H9 (cell line): ENCODE measurements around the gene COPRS. TPM values are rescaled to one million over a fixed set of nuclear protein-coding genes. Genes with fewer than 3 reads are reported as not detected.

ENCODE experiments used
- DNase-seq: peaks from one replicate; pipeline ENCODE4 v3.0.0-alpha.2; 2017
- H2AFZ ChIP-seq: one replicate; pipeline ENCODE4 v1.6.1; 2013; ENCODE audit warnings: mild to moderate bottlenecking, low read length, control low read depth, moderate library complexity
- H2AK5ac ChIP-seq: 2 replicates; pipeline ENCODE4 v1.6.1; 2013; ENCODE audit warnings: low read length, control low read depth, mixed read lengths; ENCODE audit not compliant: insufficient read length
- H2BK120ac ChIP-seq: one replicate; pipeline ENCODE4 v1.6.1; 2013; ENCODE audit warnings: low read depth, mild to moderate bottlenecking, low read length, control low read depth, inconsistent platforms; ENCODE audit not compliant: poor library complexity, severe bottlenecking
- H2BK12ac ChIP-seq: 2 replicates; pipeline ENCODE4 v1.6.1; 2013; ENCODE audit warnings: low read length, control low read depth, mixed read lengths, low read depth; ENCODE audit not compliant: insufficient read length
- H2BK15ac ChIP-seq: 2 replicates; pipeline ENCODE4 v1.6.1; 2013; ENCODE audit warnings: low read depth, low read length, control low read depth
- H2BK20ac ChIP-seq: one replicate; pipeline ENCODE4 v1.6.1; 2013; ENCODE audit warnings: low read depth, mild to moderate bottlenecking, low read length, control low read depth, inconsistent platforms; ENCODE audit not compliant: poor library complexity, severe bottlenecking
- H2BK5ac ChIP-seq: 2 replicates; pipeline ENCODE4 v1.6.1; 2013; ENCODE audit warnings: low read length, control low read depth, mixed read lengths; ENCODE audit not compliant: insufficient read length
- H3K14ac ChIP-seq: 2 replicates; pipeline ENCODE4 v1.6.1; 2013; ENCODE audit warnings: low read length, control low read depth; ENCODE audit not compliant: insufficient read depth
- H3K18ac ChIP-seq: 2 replicates; pipeline ENCODE4 v1.6.1; 2013; ENCODE audit warnings: low read depth, mild to moderate bottlenecking, mixed read lengths, low read length, control low read depth; ENCODE audit not compliant: insufficient read length
- H3K23ac ChIP-seq: 2 replicates; pipeline ENCODE4 v1.6.1; 2013; ENCODE audit warnings: low read length, control low read depth, mixed read lengths, low read depth; ENCODE audit not compliant: insufficient read length
- H3K23me2 ChIP-seq: 2 replicates; pipeline ENCODE4 v1.6.1; 2013; ENCODE audit warnings: low read depth, mild to moderate bottlenecking, mixed read lengths, low read length, control low read depth; ENCODE audit not compliant: insufficient read length, poor library complexity, severe bottlenecking
- H3K27ac ChIP-seq: 2 replicates; pipeline ENCODE4 v1.5.1; 2013; ENCODE audit warnings: low read length, control low read depth, mixed read lengths, low read depth; ENCODE audit not compliant: insufficient read length
- H3K27me3 ChIP-seq: 2 replicates; pipeline ENCODE4 v1.6.1; 2013; ENCODE audit warnings: low read length, control low read depth, inconsistent platforms; ENCODE audit not compliant: insufficient read depth
- H3K4ac ChIP-seq: 2 replicates; pipeline ENCODE4 v1.6.1; 2013; ENCODE audit warnings: low read depth, mild to moderate bottlenecking, control low read depth, inconsistent platforms, low read length, moderate library complexity
- H3K4me1 ChIP-seq: 2 replicates; pipeline ENCODE4 v1.6.1; 2013; ENCODE audit warnings: low read length, control low read depth, inconsistent platforms; ENCODE audit not compliant: insufficient read depth
- H3K4me2 ChIP-seq: 2 replicates; pipeline ENCODE4 v1.6.1; 2013; ENCODE audit warnings: low read length, control low read depth, mixed read lengths; ENCODE audit not compliant: insufficient read length, insufficient read depth
- H3K56ac ChIP-seq: 2 replicates; pipeline ENCODE4 v1.6.1; 2013; ENCODE audit warnings: low read depth, mild to moderate bottlenecking, mixed read lengths, low read length, control low read depth; ENCODE audit not compliant: insufficient read length
- H3K79me1 ChIP-seq: 2 replicates; pipeline ENCODE4 v1.6.1; 2013; ENCODE audit warnings: low read depth, mild to moderate bottlenecking, moderate library complexity, low read length, control low read depth, inconsistent platforms; ENCODE audit not compliant: insufficient read depth, poor library complexity, severe bottlenecking
- H3K79me2 ChIP-seq: 2 replicates; pipeline ENCODE4 v1.6.1; 2013; ENCODE audit warnings: low read length, control low read depth, inconsistent platforms; ENCODE audit not compliant: insufficient read depth
- H3K9ac ChIP-seq: 2 replicates; pipeline ENCODE4 v1.6.1; 2013; ENCODE audit warnings: low read length, control low read depth, mixed read lengths; ENCODE audit not compliant: insufficient read length; ENCODE audit errors: extremely low read depth
- H3K9me3 ChIP-seq: one replicate; pipeline ENCODE4 v1.6.1; 2013; ENCODE audit warnings: low read depth, low read length, inconsistent platforms; ENCODE audit not compliant: control insufficient read depth
- H3T11ph ChIP-seq: one replicate; pipeline ENCODE4 v1.6.1; 2013; ENCODE audit warnings: mild to moderate bottlenecking, low read length, control low read depth, inconsistent platforms
- H4K20me1 ChIP-seq: one replicate; pipeline ENCODE4 v1.6.1; 2013; ENCODE audit not compliant: control insufficient read depth, insufficient read length, insufficient read depth
- H4K5ac ChIP-seq: 2 replicates; pipeline ENCODE4 v1.6.1; 2013; ENCODE audit warnings: low read depth, mild to moderate bottlenecking, mixed read lengths, low read length, control low read depth; ENCODE audit not compliant: insufficient read length
- H4K8ac ChIP-seq: replicated peaks from 2 replicates; pipeline ENCODE4 v1.6.1; 2013; ENCODE audit warnings: low read length, control low read depth, mixed read lengths, low read depth; ENCODE audit not compliant: insufficient read length
- H4K91ac ChIP-seq: 2 replicates; pipeline ENCODE4 v1.6.1; 2013; ENCODE audit warnings: low read depth, mild to moderate bottlenecking, moderate library complexity, mixed read lengths, low read length, control low read depth; ENCODE audit not compliant: insufficient read length
- H3K27ac Mint-ChIP-seq, 3 experiments: 2 replicates in 2 of 3; 3 replicates in 1 of 3; pipeline ENCODE4 v1.8.0; 2020 to 2021; ENCODE audit warnings: mixed read lengths in 3 of 3, mild to moderate bottlenecking in 1 of 3, moderate library complexity in 1 of 3
- H3K27me3 Mint-ChIP-seq: 2 replicates; pipeline ENCODE4 v1.8.0; 2021; ENCODE audit warnings: low read depth, mild to moderate bottlenecking, moderate library complexity, mixed read lengths
- H3K36me3 Mint-ChIP-seq, 3 experiments: 2 replicates in 2 of 3; 3 replicates in 1 of 3; pipeline ENCODE4 v1.8.0; 2020 to 2021; ENCODE audit warnings: low read depth in 3 of 3, mixed read lengths in 3 of 3; ENCODE audit not compliant: insufficient read depth in 1 of 3
- H3K4me1 Mint-ChIP-seq, 2 experiments: 2 replicates each; pipeline ENCODE4 v1.8.0; 2020; ENCODE audit warnings: mixed read lengths in 2 of 2
- H3K4me3 Mint-ChIP-seq, 2 experiments: 2 replicates in 1 of 2; 3 replicates in 1 of 2; pipeline ENCODE4 v1.8.0; 2020 to 2021; ENCODE audit warnings: mild to moderate bottlenecking in 2 of 2, mixed read lengths in 2 of 2, moderate library complexity in 1 of 2
- H3K9me3 Mint-ChIP-seq, 2 experiments: 2 replicates in 1 of 2; 3 replicates in 1 of 2; pipeline ENCODE4 v1.8.0; 2020; ENCODE audit warnings: mild to moderate bottlenecking in 2 of 2, mixed read lengths in 2 of 2, moderate library complexity in 1 of 2
- CTCF ChIP-seq: fragments of 200-600 bp; sonication (generic); conservative IDR thresholded peaks from 3 replicates; pipeline ENCODE4 v1.8.0; 2021; ENCODE audit warnings: antibody characterized with exemption, mild to moderate bottlenecking
- WGBS: extraction: QIAGEN DNeasy Blood & Tissue Kit; methylation state at CpG from one replicate; pipeline ENCODE4 v1.1.7; 2013; ENCODE audit warnings: missing lambda C conversion rate, low lambda C conversion rate, mixed read lengths; ENCODE audit not compliant: insufficient read length; ENCODE audit errors: extremely low coverage; 5-methylcytosine and 5-hydroxymethylcytosine counted together
- total RNA-seq: library from RNA; stranded (reverse); gene quantifications from 2 replicates; pipeline ENCODE4 v1.2.1, GENCODE V29; 2021

COPRS gene
- total RNA-seq, 1 experiment from 2014 or later = 43.8 TPM

GRCh38 chr17:31859487-31860008, 504 bp upstream of the COPRS start:
- no peak overlapping the region for H3K14ac ChIP-seq
- H3K4me2 ChIP-seq = peak overlapping the region; percentile 44
- no peak for TF ChIP-seq CTCF
- no peak overlapping the region for H2BK120ac ChIP-seq
- peak overlapping the region; percentile 65 for H3K9ac ChIP-seq
- no CpG with 5 or more reads among the region's 16 CpGs for WGBS
- no peak overlapping the region for H2BK15ac ChIP-seq
- H4K8ac ChIP-seq = no peak overlapping the region
- H4K91ac ChIP-seq = no peak overlapping the region
- peak; percentile 34 for DNase-seq
- H2BK5ac ChIP-seq = no peak overlapping the region
- no peak overlapping the region for H3T11ph ChIP-seq
- H3K27me3 Mint-ChIP-seq = no peaks in the 10 kb centered on the region; the same call in 1 of the 2 replicates
- H2AK5ac ChIP-seq = no peak overlapping the region
- H3K27ac Mint-ChIP-seq = peak overlapping the region in 2 of 3 experiments; percentile 81 to 88; a peak in 3 of 7 replicates
- peaks cover 17% of the 10 kb centered on the region in 2 experiments for H3K4me1 Mint-ChIP-seq
- peaks cover 8 to 30% (median 22%) of the 10 kb centered on the region in 3 experiments for H3K36me3 Mint-ChIP-seq
- H2BK20ac ChIP-seq = no peak overlapping the region
- H3K27me3 ChIP-seq = no peaks in the 10 kb centered on the region
- no peaks in the 10 kb centered on the region for H3K79me2 ChIP-seq
- H3K9me3 Mint-ChIP-seq = no peaks in the 10 kb centered on the region
- no peak overlapping the region for H2AFZ ChIP-seq
- no peaks in the 10 kb centered on the region for H4K20me1 ChIP-seq
- H3K4me1 ChIP-seq = peaks cover 3% of the 10 kb centered on the region; the same call in 1 of the 2 replicates
- H3K23ac ChIP-seq = no peak overlapping the region
- no peak overlapping the region for H3K4ac ChIP-seq
- no peak overlapping the region for H4K5ac ChIP-seq
- peak overlapping the region; percentile 72 to 78 for H3K4me3 Mint-ChIP-seq
- H3K9me3 ChIP-seq = no peaks in the 10 kb centered on the region
- H3K56ac ChIP-seq = no peak overlapping the region
- no peaks in the 10 kb centered on the region for H3K79me1 ChIP-seq
- H3K23me2 ChIP-seq = peaks cover 3% of the 10 kb centered on the region
- H3K27ac ChIP-seq = no peak overlapping the region
- H2BK12ac ChIP-seq = no peak overlapping the region
- H3K18ac ChIP-seq = no peak overlapping the region
